Stimulated activated CD8-positive, alpha-beta memory T cell treated with anti-CD3 and anti-CD28 coated beads, Interleukin-7, amount 100 ng/mL, for 1 hour (primary cell): Measurements from ENCODE around the gene CASP5.

ENCODE experiments used
- DNase-seq, 2 donors: peaks; one replicate each; pipeline ENCODE4 v3.0.0-alpha.2; 2020; ENCODE audit warnings: low read depth in 2 of 2

Gene CASP5

GRCh38 chr11:104968355-104968855, 54.6 kb downstream of the CASP5 start, which contains the start of gene CASP4:
Gene CASP4 (minus strand): TSS chr11:104968574. CDS start chr11:104968525, 49 bp downstream.
- DNase-seq = no peak

DNA sequence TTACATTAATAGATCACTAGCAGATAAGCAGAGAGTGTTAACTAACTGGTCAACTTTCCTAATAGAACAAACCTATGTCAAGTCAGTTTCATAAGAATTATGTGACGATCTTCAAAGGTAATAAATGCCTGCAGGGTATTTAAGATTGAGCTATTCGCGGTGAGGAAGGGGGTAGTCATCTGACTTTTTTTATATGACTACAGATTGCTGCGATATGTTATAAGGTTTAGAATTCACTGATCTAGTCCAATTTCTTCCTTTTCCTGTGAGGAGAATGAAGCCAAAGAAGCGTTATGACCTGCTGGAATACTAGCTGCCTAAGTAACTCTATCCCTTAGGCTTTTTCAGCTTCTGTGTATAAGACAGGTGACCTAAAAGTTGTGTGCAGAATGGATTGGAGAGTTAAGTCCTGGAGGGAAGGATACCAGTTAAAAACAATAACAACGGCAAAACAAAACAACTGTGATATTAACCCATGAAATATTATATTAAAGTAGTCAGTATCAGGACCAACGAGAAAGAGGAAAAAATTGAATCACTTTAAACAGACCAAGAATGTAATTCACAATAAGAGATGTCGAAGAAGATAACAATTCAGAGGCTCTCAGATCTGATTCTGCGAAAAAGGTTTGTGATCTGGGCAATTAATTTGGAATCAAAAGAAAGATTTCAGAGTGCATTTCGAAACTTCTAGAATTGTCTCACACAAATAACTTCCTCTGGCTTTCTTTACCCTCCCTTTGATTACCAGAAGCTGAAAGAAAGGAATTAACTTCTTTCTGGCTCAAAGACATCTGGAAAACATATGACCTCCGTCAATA, 55.2 kb downstream of the CASP5 start:
- no peak for DNase-seq

DNA sequence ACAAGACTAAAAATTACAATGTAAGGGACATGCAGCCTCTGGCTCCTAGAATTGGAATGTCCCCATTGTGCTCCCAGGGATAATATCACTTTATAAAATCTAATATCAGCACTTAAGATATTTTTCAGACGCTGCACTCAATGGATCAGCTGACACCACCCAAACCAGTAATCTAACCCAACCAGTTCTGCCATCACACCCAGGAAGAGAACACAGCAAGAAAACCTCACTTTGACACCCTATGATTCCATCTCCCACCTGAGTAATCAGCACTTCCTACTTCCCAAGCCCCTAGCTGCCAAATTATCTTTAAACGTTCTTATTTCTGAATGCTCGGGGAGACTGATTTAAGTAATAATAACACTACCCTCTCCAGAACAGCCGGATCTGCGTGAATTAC, 57.2 kb downstream of the CASP5 start:
- DNase-seq = no peak

- DNase-seq = no peak
These were observed 58.7 kb downstream of the CASP5 start for GRCh38 chr11:104964247-104964646.

DNA sequence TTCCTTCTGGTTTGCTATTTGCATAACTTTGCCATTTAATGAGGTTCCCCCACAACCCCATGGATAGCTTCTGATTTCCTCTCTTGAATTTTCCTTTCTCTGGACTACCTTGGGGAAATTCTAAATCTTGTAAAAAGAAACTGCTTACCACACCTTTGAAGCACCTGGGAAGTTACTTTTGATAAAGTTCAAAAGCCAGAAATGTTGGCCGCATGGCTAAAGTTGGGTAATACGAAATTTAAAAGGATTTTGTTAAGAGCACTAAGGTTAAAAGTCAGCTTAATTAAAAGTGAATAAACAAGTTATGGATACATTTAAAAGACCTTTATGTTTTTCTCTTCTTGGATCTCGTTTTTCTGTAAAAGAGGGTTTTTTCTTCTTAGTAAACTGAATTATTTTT, 60.1 kb downstream of the CASP5 start:
- DNase-seq = no peak

GRCh38 chr11:104957280-104957679, 65.7 kb downstream of the CASP5 start:
- DNase-seq = no peak

DNA sequence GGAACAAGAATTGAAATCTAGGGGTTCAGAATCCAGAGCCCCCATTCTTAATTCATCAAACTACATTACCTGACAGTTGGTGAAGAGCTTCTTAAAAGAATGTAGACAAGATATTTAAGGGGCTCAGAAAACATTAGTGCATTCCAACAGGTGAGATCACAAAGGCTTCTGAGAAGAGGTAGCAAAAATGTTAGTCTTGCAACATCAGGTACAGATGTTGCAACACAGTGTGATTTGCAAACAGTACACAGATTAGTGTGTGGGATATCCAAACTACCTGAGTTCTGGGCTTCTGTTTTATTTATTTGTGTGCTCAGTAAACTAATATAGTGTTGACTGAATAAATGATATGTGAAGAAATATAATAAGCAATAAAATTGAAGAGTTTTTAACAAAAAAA, 66.4 kb downstream of the CASP5 start:
- DNase-seq = no peak

GRCh38 chr11:104946907-104947306, 76.1 kb downstream of the CASP5 start:
- DNase-seq = no peak
